OCI-LY1 (cell line): Measurements from ENCODE around the gene PACSIN2.

Experiments
- CTCF ChIP-seq: fragments of 200-600 bp; sonication (generic), shearing (Covaris generic); IDR thresholded peaks from 2 replicates; pipeline ENCODE4 v1.5.1; 2017; ENCODE audit warnings: mild to moderate bottlenecking, antibody characterized with exemption, low read length, moderate library complexity, mixed read lengths
- EZH2 ChIP-seq: fragments of 200-600 bp; sonication (generic), shearing (Covaris generic); IDR thresholded peaks from 2 replicates; pipeline ENCODE4 v1.8.0; 2017; ENCODE audit warnings: borderline replicate concordance, mixed run types, mild to moderate bottlenecking, antibody characterized with exemption, low read length, moderate library complexity, mixed read lengths

- TF ChIP-seq CTCF, result no peak
- TF ChIP-seq EZH2, result no peak
Measured at GRCh38 chr22:42967005-42967404, 47.9 kb downstream of the PACSIN2 start.
